Neural cell (in vitro differentiated cells): Measurements from ENCODE around the gene SPEG. TPM values are rescaled to one million over a fixed set of nuclear protein-coding genes. Genes with fewer than 3 reads are reported as not detected.

Source experiments
- H2AFZ ChIP-seq: fragments of 200-600, 300-800 bp; sonication (generic), shearing (Covaris generic); 2 replicates; pipeline ENCODE4 v1.6.0; 2014; ENCODE audit warnings: low read depth, mild to moderate bottlenecking, antibody characterized with exemption, low read length, moderate library complexity
- H3F3A ChIP-seq: fragments of 200-600 bp; shearing (Covaris generic); 2 replicates; pipeline ENCODE4 v1.6.1; 2016; ENCODE audit warnings: mild to moderate bottlenecking, moderate library complexity, mixed read lengths, antibody characterized with exemption, low read length; ENCODE audit not compliant: insufficient read depth, poor library complexity, severe bottlenecking
- H3K27ac ChIP-seq: fragments of 200-600, 300-800 bp; sonication (generic), shearing (Covaris generic); 2 replicates; pipeline ENCODE4 v1.5.1; 2014; ENCODE audit warnings: mild to moderate bottlenecking, low read length, moderate library complexity
- H3K27me3 ChIP-seq: fragments of 300-800, 200-600 bp; sonication (generic), shearing (Covaris generic); 2 replicates; pipeline ENCODE4 v1.6.0; 2014; ENCODE audit warnings: mild to moderate bottlenecking, low read depth, low read length, moderate library complexity; ENCODE audit not compliant: insufficient read depth
- H3K36me3 ChIP-seq: fragments of 300-800, 200-600 bp; sonication (generic), shearing (Covaris generic); 2 replicates; pipeline ENCODE4 v1.5.1; 2014; ENCODE audit warnings: mild to moderate bottlenecking, antibody characterized with exemption, low read length, moderate library complexity; ENCODE audit not compliant: insufficient read depth
- H3K4me2 ChIP-seq: fragments of 300-800, 200-600 bp; sonication (generic), shearing (Covaris generic); 2 replicates; pipeline ENCODE4 v1.6.0; 2014; ENCODE audit warnings: mild to moderate bottlenecking, low read length
- H3K4me3 ChIP-seq: fragments of 300-800, 200-600 bp; sonication (generic), shearing (Covaris generic); 2 replicates; pipeline ENCODE4 v1.5.1; 2014; ENCODE audit warnings: mild to moderate bottlenecking, low read length, moderate library complexity
- H3K79me2 ChIP-seq: fragments of 200-600 bp; shearing (Covaris generic); replicated peaks from 2 replicates; pipeline ENCODE4 v1.6.0; 2014; ENCODE audit warnings: mild to moderate bottlenecking, low read length, moderate library complexity; ENCODE audit not compliant: insufficient read depth
- H3K9ac ChIP-seq: fragments of 300-800, 200-600 bp; sonication (generic), shearing (Covaris generic); 2 replicates; pipeline ENCODE4 v1.6.1; 2016; ENCODE audit warnings: mild to moderate bottlenecking, low read length, mixed read lengths
- H3K9me2 ChIP-seq: fragments of 200-600 bp; shearing (Covaris generic); 2 replicates; pipeline ENCODE4 v1.6.1; 2016; ENCODE audit warnings: mild to moderate bottlenecking, low read length, mixed read lengths; ENCODE audit not compliant: insufficient read depth
- H3K9me3 ChIP-seq: fragments of 200-600, 300-800 bp; sonication (generic), shearing (Covaris generic); 2 replicates; pipeline ENCODE4 v1.6.1; 2016; ENCODE audit warnings: mild to moderate bottlenecking, mixed run types, low read length, moderate library complexity, mixed read lengths
- H4K20me1 ChIP-seq: fragments of 200-600 bp; shearing (Covaris generic); 2 replicates; pipeline ENCODE4 v1.6.1; 2016; ENCODE audit warnings: mild to moderate bottlenecking, mixed run types; ENCODE audit not compliant: insufficient read depth
- EP300 ChIP-seq: fragments of 450-650 bp; conservative IDR thresholded peaks from 2 replicates; pipeline ENCODE4 v1.6.1; 2014; ENCODE audit warnings: antibody characterized with exemption, mild to moderate bottlenecking, moderate library complexity; ENCODE audit not compliant: poor library complexity, severe bottlenecking
- EZH2 ChIP-seq: fragments of 200-600, 300-800 bp; shearing (Covaris generic), sonication (generic); IDR thresholded peaks from 2 replicates; pipeline ENCODE4 v1.6.1; 2014; ENCODE audit warnings: antibody characterized with exemption, low read length, borderline replicate concordance, mild to moderate bottlenecking; ENCODE audit not compliant: insufficient read depth, poor library complexity, severe bottlenecking
- MXI1 ChIP-seq: fragments of 450-650 bp; conservative IDR thresholded peaks from 2 replicates; pipeline ENCODE4 v1.6.1; 2014; ENCODE audit warnings: antibody characterized with exemption, mild to moderate bottlenecking; ENCODE audit not compliant: poor library complexity, severe bottlenecking
- POLR2AphosphoS5 ChIP-seq: IDR thresholded peaks from 2 replicates; pipeline ENCODE4 v1.6.1; 2012
- RAD21 ChIP-seq: fragments of 450-650 bp; conservative IDR thresholded peaks from 2 replicates; pipeline ENCODE4 v1.6.1; 2014; ENCODE audit warnings: antibody characterized with exemption, mild to moderate bottlenecking, moderate library complexity
- SMC3 ChIP-seq: fragments of 450-650 bp; conservative IDR thresholded peaks from 2 replicates; pipeline ENCODE4 v1.6.1; 2014; ENCODE audit warnings: antibody characterized with exemption, mild to moderate bottlenecking, moderate library complexity; ENCODE audit not compliant: poor library complexity
- TAF1 ChIP-seq: IDR thresholded peaks from 2 replicates; pipeline ENCODE4 v1.6.1; 2012; ENCODE audit warnings: low read depth
- polyA plus RNA-seq: library from polyadenylated mRNA; depleted of rRNA; stranded (reverse); fragments of >200 nt; gene quantifications from 2 replicates; pipeline ENCODE4 v1.2.3, GENCODE V29; 2014
- TF ChIP-seq, protein P1 (sequence below): IDR thresholded peaks from 2 replicates; pipeline ENCODE4 v1.6.1; 2012; ENCODE audit warnings: borderline replicate concordance
- TF ChIP-seq, protein P2 (sequence below): fragments of 450-650 bp; IDR thresholded peaks from 2 replicates; pipeline ENCODE4 v1.5.1; 2014; ENCODE audit warnings: antibody characterized with exemption, mild to moderate bottlenecking, moderate library complexity; ENCODE audit not compliant: poor library complexity, severe bottlenecking

SPEG gene
- polyA plus RNA-seq, 1 donor from 2014 or later, result 58.3 TPM

DNA sequence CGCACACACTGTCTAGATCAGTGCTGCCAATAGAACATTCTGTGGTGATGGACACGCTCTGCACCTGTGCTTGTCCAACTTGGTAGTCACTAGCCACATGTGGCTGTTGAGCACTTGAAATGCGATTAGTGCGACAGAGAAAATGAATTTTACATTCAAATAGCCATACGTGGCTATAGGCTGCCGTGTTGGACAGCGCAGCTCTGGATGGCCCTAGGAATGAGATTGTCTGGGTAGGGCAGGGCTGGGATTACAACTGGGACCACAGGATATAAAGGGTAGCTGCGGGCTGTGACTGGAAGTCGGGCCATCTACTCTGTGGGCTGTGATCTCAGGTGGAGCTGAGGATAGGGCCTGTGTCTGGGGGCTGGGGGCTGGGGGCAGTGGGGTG, 84.9 kb downstream of the SPEG start:
- no peak overlapping the region for H2AFZ ChIP-seq
- no peaks in the 10 kb centered on the region for H3F3A ChIP-seq
- H3K9me2 ChIP-seq, result no peaks in the 10 kb centered on the region
- H3K36me3 ChIP-seq, result no peaks in the 10 kb centered on the region
- H3K4me2 ChIP-seq, result no peak overlapping the region
- no peaks in the 10 kb centered on the region for H4K20me1 ChIP-seq
- H3K27ac ChIP-seq, result no peak overlapping the region
- H3K27me3 ChIP-seq, result no peaks in the 10 kb centered on the region
- TF ChIP-seq EP300, result no peak
- no peak for TF ChIP-seq EZH2
- no peak for TF ChIP-seq POLR2AphosphoS5
- no peak for TF ChIP-seq RAD21
- TF ChIP-seq TAF1, result no peak
- TF ChIP-seq, protein P1, sequence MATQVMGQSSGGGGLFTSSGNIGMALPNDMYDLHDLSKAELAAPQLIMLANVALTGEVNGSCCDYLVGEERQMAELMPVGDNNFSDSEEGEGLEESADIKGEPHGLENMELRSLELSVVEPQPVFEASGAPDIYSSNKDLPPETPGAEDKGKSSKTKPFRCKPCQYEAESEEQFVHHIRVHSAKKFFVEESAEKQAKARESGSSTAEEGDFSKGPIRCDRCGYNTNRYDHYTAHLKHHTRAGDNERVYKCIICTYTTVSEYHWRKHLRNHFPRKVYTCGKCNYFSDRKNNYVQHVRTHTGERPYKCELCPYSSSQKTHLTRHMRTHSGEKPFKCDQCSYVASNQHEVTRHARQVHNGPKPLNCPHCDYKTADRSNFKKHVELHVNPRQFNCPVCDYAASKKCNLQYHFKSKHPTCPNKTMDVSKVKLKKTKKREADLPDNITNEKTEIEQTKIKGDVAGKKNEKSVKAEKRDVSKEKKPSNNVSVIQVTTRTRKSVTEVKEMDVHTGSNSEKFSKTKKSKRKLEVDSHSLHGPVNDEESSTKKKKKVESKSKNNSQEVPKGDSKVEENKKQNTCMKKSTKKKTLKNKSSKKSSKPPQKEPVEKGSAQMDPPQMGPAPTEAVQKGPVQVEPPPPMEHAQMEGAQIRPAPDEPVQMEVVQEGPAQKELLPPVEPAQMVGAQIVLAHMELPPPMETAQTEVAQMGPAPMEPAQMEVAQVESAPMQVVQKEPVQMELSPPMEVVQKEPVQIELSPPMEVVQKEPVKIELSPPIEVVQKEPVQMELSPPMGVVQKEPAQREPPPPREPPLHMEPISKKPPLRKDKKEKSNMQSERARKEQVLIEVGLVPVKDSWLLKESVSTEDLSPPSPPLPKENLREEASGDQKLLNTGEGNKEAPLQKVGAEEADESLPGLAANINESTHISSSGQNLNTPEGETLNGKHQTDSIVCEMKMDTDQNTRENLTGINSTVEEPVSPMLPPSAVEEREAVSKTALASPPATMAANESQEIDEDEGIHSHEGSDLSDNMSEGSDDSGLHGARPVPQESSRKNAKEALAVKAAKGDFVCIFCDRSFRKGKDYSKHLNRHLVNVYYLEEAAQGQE, result no peak
- no peak for TF ChIP-seq SMC3
- TF ChIP-seq, protein P2, sequence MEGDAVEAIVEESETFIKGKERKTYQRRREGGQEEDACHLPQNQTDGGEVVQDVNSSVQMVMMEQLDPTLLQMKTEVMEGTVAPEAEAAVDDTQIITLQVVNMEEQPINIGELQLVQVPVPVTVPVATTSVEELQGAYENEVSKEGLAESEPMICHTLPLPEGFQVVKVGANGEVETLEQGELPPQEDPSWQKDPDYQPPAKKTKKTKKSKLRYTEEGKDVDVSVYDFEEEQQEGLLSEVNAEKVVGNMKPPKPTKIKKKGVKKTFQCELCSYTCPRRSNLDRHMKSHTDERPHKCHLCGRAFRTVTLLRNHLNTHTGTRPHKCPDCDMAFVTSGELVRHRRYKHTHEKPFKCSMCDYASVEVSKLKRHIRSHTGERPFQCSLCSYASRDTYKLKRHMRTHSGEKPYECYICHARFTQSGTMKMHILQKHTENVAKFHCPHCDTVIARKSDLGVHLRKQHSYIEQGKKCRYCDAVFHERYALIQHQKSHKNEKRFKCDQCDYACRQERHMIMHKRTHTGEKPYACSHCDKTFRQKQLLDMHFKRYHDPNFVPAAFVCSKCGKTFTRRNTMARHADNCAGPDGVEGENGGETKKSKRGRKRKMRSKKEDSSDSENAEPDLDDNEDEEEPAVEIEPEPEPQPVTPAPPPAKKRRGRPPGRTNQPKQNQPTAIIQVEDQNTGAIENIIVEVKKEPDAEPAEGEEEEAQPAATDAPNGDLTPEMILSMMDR, result no peak
- TF ChIP-seq MXI1, result no peak
- no peaks in the 10 kb centered on the region for H3K9me3 ChIP-seq
- H3K4me3 ChIP-seq, result no peak overlapping the region
- no peak overlapping the region for H3K9ac ChIP-seq
- no peaks in the 10 kb centered on the region for H3K79me2 ChIP-seq

DNA sequence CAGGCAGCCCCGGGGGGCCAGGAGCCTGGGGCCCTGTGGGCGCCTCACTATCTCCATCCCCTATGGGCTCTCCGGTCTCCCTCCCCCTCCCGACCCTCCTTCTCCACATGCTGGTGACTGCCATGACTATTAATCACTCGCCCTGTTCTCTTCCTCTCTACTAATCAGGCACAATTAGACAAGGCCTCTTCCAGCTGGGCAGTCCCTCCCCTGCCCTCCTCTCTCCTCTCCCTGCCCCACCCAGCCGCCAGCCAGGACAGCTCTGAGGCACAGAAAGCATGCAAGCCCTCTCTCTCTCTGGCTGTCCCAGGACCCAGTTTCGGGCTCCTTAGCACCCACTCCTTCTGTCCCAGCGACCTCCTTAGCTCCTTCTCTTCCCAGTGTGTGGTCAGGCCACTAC, 85.4 kb downstream of the SPEG start:
- H3K4me2 ChIP-seq, result no peak overlapping the region
- TF ChIP-seq EZH2 (no peak), RAD21 (no peak), POLR2AphosphoS5 (no peak), TAF1 (no peak), SMC3 (no peak), EP300 (no peak), MXI1 (no peak)
- TF ChIP-seq, protein P1, result no peak
- TF ChIP-seq, protein P2, result no peak
- H2AFZ ChIP-seq, result no peak overlapping the region
- no peaks in the 10 kb centered on the region for H3K79me2 ChIP-seq
- H3K4me3 ChIP-seq, result no peak overlapping the region
- no peaks in the 10 kb centered on the region for H3F3A ChIP-seq
- H4K20me1 ChIP-seq, result no peaks in the 10 kb centered on the region
- H3K9me3 ChIP-seq, result no peaks in the 10 kb centered on the region
- no peaks in the 10 kb centered on the region for H3K9me2 ChIP-seq
- no peaks in the 10 kb centered on the region for H3K36me3 ChIP-seq
- H3K27me3 ChIP-seq, result no peaks in the 10 kb centered on the region
- no peak overlapping the region for H3K9ac ChIP-seq
- no peak overlapping the region for H3K27ac ChIP-seq
